ENCODE data around the gene ASS1. TPM values are rescaled to one million over a fixed set of nuclear protein-coding genes. Genes with fewer than 3 reads are reported as not detected.

Gene ASS1
- total and polyA plus RNA-seq, 2 donors (not counting 1 experiment from before 2014, with no cell fraction given): 0.30 to 0.44 TPM

DNA sequence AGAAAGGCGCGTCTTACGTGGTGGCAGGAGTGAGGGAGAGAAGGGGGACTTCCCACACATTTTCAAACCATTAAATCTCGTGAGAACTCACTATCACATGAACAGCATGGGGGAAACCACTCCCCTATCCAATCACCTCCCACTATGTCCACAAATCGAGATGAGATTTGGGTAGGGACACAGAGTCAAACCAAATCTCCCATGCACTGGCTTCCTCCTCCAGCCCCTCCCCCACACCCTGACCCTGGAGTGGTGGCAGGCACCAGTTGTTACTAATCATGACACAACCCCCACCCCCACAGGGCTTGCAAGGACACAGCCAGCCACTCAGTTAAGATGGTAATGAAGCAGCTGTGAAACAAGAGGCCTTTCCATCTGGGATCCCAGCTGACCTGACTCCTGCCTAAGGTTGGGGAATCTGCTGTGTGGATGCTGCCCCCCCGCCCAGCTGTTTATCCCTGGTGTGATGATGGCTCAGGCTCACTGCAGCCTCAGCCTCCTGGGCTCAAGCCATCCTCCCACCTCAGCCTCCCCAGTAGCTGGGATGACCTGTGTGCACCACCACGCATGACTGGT lies 77.6 kb downstream of the ASS1 start:
- Histone ChIP-seq H3K27ac (ENCODE audit: low read length in 2 of 2) (no peak overlapping the region), H3K9ac (ENCODE audit: low read length) (no peak overlapping the region), H2AFZ (ENCODE audit: insufficient read depth, low read depth, low read length, poor library complexity, severe bottlenecking) (no peak overlapping the region), H3K9me3 (ENCODE audit: control extremely low read depth in 1 of 3, control insufficient read depth in 2 of 3, insufficient read depth in 1 of 3, low read length in 2 of 3) (peaks cover 0 to 17% (median 0%) of the 10 kb centered on the region in 3 donors), H3K36me3 (replicated peaks in 1 of 2; ENCODE audit: control extremely low read depth in 1 of 2, control insufficient read depth in 1 of 2, extremely low read depth in 1 of 2, insufficient read depth in 2 of 2, low read length in 1 of 2) (no peaks in the 10 kb centered on the region), H4K20me1 (ENCODE audit: control insufficient read depth, insufficient read depth, low read length, poor library complexity, severe bottlenecking) (no peaks in the 10 kb centered on the region), H3K79me2 (ENCODE audit: control insufficient read depth, insufficient read depth, low read length) (no peaks in the 10 kb centered on the region), H3K4me2 (replicated peaks; ENCODE audit: low read depth, low read length, poor library complexity, severe bottlenecking) (no peak overlapping the region), H3K27me3 (replicated peaks in 1 of 4; ENCODE audit: control extremely low read depth in 1 of 4, control insufficient read depth in 3 of 4, insufficient read depth in 4 of 4, low read length in 3 of 4) (peaks cover 0 to 8% (median 0%) of the 10 kb centered on the region in 4 experiments), H3K4me3 (ENCODE audit: control extremely low read depth in 1 of 5, extremely low read depth in 1 of 5, insufficient read depth in 1 of 5, low read depth in 2 of 5, low read length in 4 of 5) (no peak overlapping the region), H3K4me1 (ENCODE audit: control insufficient read depth in 2 of 2, insufficient read depth in 2 of 2, low read length in 2 of 2) (no peaks in the 10 kb centered on the region)
- ChIA-PET POLR2A (interaction anchor here (0.6 kb wide), 1 partner anchor 397 kb away, joined by 3 read pairs; no protein-coding TSS in a partner anchor), CTCF (no interaction called here)
- Mint-ChIP-seq H3K4me1 (no peaks in the 10 kb centered on the region), H3K4me3 (no peak overlapping the region), H3K27ac (no peak overlapping the region), H3K9me3 (ENCODE audit: insufficient read depth) (no peaks in the 10 kb centered on the region), H3K27me3 (peaks cover 12% of the 10 kb centered on the region)
- 49% methylated on average over 3 of the region's 7 CpGs for WGBS (ENCODE audit: insufficient coverage)
- ATAC-seq (ENCODE audit: low read depth): no peak
- no peak for DNase-seq
- TF ChIP-seq, protein P1, sequence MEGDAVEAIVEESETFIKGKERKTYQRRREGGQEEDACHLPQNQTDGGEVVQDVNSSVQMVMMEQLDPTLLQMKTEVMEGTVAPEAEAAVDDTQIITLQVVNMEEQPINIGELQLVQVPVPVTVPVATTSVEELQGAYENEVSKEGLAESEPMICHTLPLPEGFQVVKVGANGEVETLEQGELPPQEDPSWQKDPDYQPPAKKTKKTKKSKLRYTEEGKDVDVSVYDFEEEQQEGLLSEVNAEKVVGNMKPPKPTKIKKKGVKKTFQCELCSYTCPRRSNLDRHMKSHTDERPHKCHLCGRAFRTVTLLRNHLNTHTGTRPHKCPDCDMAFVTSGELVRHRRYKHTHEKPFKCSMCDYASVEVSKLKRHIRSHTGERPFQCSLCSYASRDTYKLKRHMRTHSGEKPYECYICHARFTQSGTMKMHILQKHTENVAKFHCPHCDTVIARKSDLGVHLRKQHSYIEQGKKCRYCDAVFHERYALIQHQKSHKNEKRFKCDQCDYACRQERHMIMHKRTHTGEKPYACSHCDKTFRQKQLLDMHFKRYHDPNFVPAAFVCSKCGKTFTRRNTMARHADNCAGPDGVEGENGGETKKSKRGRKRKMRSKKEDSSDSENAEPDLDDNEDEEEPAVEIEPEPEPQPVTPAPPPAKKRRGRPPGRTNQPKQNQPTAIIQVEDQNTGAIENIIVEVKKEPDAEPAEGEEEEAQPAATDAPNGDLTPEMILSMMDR (IDR thresholded peaks at IDR 0.05): no peak
- no peak for TF ChIP-seq EZH2 (IDR thresholded peaks at IDR 0.05; ENCODE audit: borderline replicate concordance, insufficient read depth, low read depth, low read length, poor library complexity, severe bottlenecking)
- intact Hi-C loops (cut with micrococcal nuclease): no loop called here

DNA sequence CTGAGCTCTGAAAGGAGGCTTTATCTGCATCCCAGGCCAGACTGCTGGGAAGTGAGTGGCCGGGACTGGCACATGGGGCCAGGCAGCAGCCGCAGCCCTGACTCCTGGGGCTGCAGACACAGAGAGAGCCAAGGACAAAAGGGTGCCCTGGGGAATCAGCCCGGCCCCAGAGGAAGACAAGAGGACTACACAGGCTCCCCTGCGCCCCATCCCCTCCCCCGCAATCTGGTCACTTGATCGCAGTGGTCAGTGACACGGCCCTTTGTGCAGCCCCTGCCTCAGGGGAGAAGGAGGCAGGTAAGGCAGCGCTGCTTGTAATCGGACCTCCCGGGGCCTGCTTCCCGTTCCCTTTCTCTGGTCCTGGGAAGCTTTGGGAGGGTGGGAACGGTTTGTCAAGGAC lies 79.2 kb downstream of the ASS1 start:
- ATAC-seq (ENCODE audit: low read depth) (no peak), DNase-seq (no peak)
- WGBS (ENCODE audit: insufficient coverage): 56% methylated on average over 12 of the region's 12 CpGs
- H3K79me2 ChIP-seq (ENCODE audit: control insufficient read depth, insufficient read depth, low read length): no peaks in the 10 kb centered on the region
- Mint-ChIP-seq H3K9me3 (ENCODE audit: insufficient read depth) (no peaks in the 10 kb centered on the region), H3K27ac (no peak overlapping the region), H3K4me3 (no peak overlapping the region), H3K27me3 (peaks cover 8% of the 10 kb centered on the region), H3K4me1 (no peaks in the 10 kb centered on the region)
- ChIA-PET POLR2A (no interaction called here), CTCF (no interaction called here)
- no peaks in the 10 kb centered on the region for H3K4me1 ChIP-seq (ENCODE audit: control insufficient read depth in 2 of 2, insufficient read depth in 2 of 2, low read length in 2 of 2)
- no peak overlapping the region for H3K9ac ChIP-seq (ENCODE audit: low read length)
- no peak overlapping the region for H3K27ac ChIP-seq (ENCODE audit: low read length in 2 of 2)
- H3K4me3 ChIP-seq (ENCODE audit: control extremely low read depth in 1 of 5, extremely low read depth in 1 of 5, insufficient read depth in 1 of 5, low read depth in 2 of 5, low read length in 4 of 5): no peak overlapping the region
- H3K9me3 ChIP-seq (ENCODE audit: control extremely low read depth in 1 of 3, control insufficient read depth in 2 of 3, insufficient read depth in 1 of 3, low read length in 2 of 3): peaks cover 0 to 17% (median 0%) of the 10 kb centered on the region in 3 donors
- no peak overlapping the region for H3K4me2 ChIP-seq (replicated peaks; ENCODE audit: low read depth, low read length, poor library complexity, severe bottlenecking)
- intact Hi-C loops (cut with micrococcal nuclease): no loop called here
- TF ChIP-seq, protein P1 (IDR thresholded peaks at IDR 0.05): no peak
- TF ChIP-seq EZH2 (IDR thresholded peaks at IDR 0.05; ENCODE audit: borderline replicate concordance, insufficient read depth, low read depth, low read length, poor library complexity, severe bottlenecking): no peak
- H2AFZ ChIP-seq (ENCODE audit: insufficient read depth, low read depth, low read length, poor library complexity, severe bottlenecking): no peak overlapping the region
- H3K36me3 ChIP-seq (replicated peaks in 1 of 2; ENCODE audit: control extremely low read depth in 1 of 2, control insufficient read depth in 1 of 2, extremely low read depth in 1 of 2, insufficient read depth in 2 of 2, low read length in 1 of 2): no peaks in the 10 kb centered on the region
- no peaks in the 10 kb centered on the region for H4K20me1 ChIP-seq (ENCODE audit: control insufficient read depth, insufficient read depth, low read length, poor library complexity, severe bottlenecking)
- H3K27me3 ChIP-seq (replicated peaks in 1 of 4; ENCODE audit: control extremely low read depth in 1 of 4, control insufficient read depth in 3 of 4, insufficient read depth in 4 of 4, low read length in 3 of 4): no peaks in the 10 kb centered on the region
